Keratinocyte (primary cell): ENCODE measurements around the gene ADPGK.

Experiments used
- CTCF ChIP-seq, 3 experiments: IDR thresholded peaks in 1 of 3; conservative IDR thresholded peaks in 1 of 3; optimal IDR thresholded peaks in 1 of 3; 2 replicates in 2 of 3; 3 replicates in 1 of 3; pipeline versions ENCODE3 to v1.5.1; 2011; ENCODE audit warnings: low read length in 3 of 3, mild to moderate bottlenecking in 3 of 3, moderate library complexity in 2 of 3, control low read depth in 1 of 3, inconsistent platforms in 1 of 3; ENCODE audit not compliant: insufficient read depth in 2 of 3; ENCODE audit errors: extremely low read depth in 1 of 3
- EZH2 ChIP-seq: IDR thresholded peaks from one replicate; pipeline ENCODE4 v1.6.1; 2012; ENCODE audit warnings: inconsistent platforms, mild to moderate bottlenecking, low read length, moderate library complexity

GRCh38 chr15:72797834-72798233 is 14.3 kb upstream of the ADPGK start:
- TF ChIP-seq CTCF (optimal IDR thresholded peaks at IDR 0.05 in 1 of 3, IDR thresholded peaks at IDR 0.05 in 1 of 3, conservative IDR thresholded peaks at IDR 0.05 in 1 of 3; ENCODE audit: extremely low read depth in 1 of 3, insufficient read depth in 2 of 3, low read length in 3 of 3) = no peak
- TF ChIP-seq EZH2 = no peak
